Panc1 (cell line): ENCODE data around the gene UCN3. TPM values are rescaled to one million over a fixed set of nuclear protein-coding genes. Genes with fewer than 3 reads are reported as not detected.

Experiments used
- ATAC-seq: fragments of 200-7000 bp; cut with Tn5 transposase; 2 replicates; pipeline ENCODE4 v1.9.1; 2020; ENCODE audit warnings: mild to moderate bottlenecking, moderate library complexity
- BruUV-seq: library from RNA; stranded (reverse); fragments of 400-500 nt; replicated peaks from 2 replicates; lab custom pipeline; 2021; lab: Mats Ljungman, UMichigan
- CTCF ChIA-PET: fragments of 300-600 bp; sonication (Branson Sonifier 250); formaldehyde crosslinking; loops from one replicate; lab custom pipeline; 2022; ENCODE audit warnings: antibody characterized with exemption; lab: Charles Lee
- POLR2A ChIA-PET: fragments of 300-600 bp; sonication (Branson Sonifier 250); formaldehyde crosslinking; loops from one replicate; lab custom pipeline; 2022; ENCODE audit warnings: antibody characterized with exemption; lab: Charles Lee
- DNase-seq: peaks from one replicate; pipeline ENCODE4 v3.0.0-alpha.2; 2010; ENCODE audit warnings: low read depth, low spot score
- H3K27ac ChIP-seq: 2 replicates; pipeline ENCODE4 v1.5.1; 2011; ENCODE audit warnings: mild to moderate bottlenecking, low read length, inconsistent platforms
- H3K27me3 ChIP-seq: fragments of 200-500 bp; sonication (Bioruptor generic); 2 replicates; pipeline ENCODE4 v1.6.0; 2014; ENCODE audit warnings: low read length, inconsistent platforms; ENCODE audit not compliant: control insufficient read depth, insufficient read depth
- H3K36me3 ChIP-seq: fragments of 200-500 bp; sonication (Bioruptor generic); 2 replicates; pipeline ENCODE4 v1.5.1; 2014; ENCODE audit warnings: inconsistent platforms, mild to moderate bottlenecking, low read length, moderate library complexity; ENCODE audit not compliant: control insufficient read depth, insufficient read depth
- H3K4me1 ChIP-seq: 2 replicates; pipeline ENCODE4 v1.5.1; 2011; ENCODE audit warnings: inconsistent platforms, mild to moderate bottlenecking, low read length, moderate library complexity; ENCODE audit not compliant: control insufficient read depth, insufficient read depth
- H3K4me3 ChIP-seq, 2 experiments: 2 replicates each; pipeline ENCODE4 v1.5.1; 2011 to 2012; ENCODE audit warnings: low read depth in 2 of 2, low read length in 2 of 2, mild to moderate bottlenecking in 2 of 2, inconsistent platforms in 1 of 2, moderate library complexity in 1 of 2
- H3K9me3 ChIP-seq: fragments of 200-500 bp; sonication (Bioruptor generic); 2 replicates; pipeline ENCODE4 v1.5.1; 2014; ENCODE audit warnings: low read depth, mild to moderate bottlenecking, inconsistent platforms, low read length, moderate library complexity; ENCODE audit not compliant: control insufficient read depth, insufficient read depth
- CTCF ChIP-seq: fragments of 450-650 bp; IDR thresholded peaks from 2 replicates; pipeline ENCODE4 v1.5.1; 2017; ENCODE audit warnings: mild to moderate bottlenecking
- POLR2AphosphoS5 ChIP-seq: IDR thresholded peaks from 2 replicates; pipeline ENCODE4 v1.6.1; 2012; ENCODE audit warnings: mild to moderate bottlenecking, low read depth, low read length, moderate library complexity
- REST ChIP-seq, 2 experiments: IDR thresholded peaks; 2 replicates each; pipeline ENCODE4 v1.6.1; 2011 to 2012; ENCODE audit warnings: low read depth in 2 of 2, control low read depth in 1 of 2, low read length in 1 of 2, mild to moderate bottlenecking in 1 of 2, moderate library complexity in 1 of 2; ENCODE audit not compliant: insufficient read depth in 1 of 2
- SIN3A ChIP-seq: IDR thresholded peaks from 2 replicates; pipeline ENCODE4 v1.6.1; 2012; ENCODE audit warnings: low read depth, mild to moderate bottlenecking, low read length, moderate library complexity, borderline replicate concordance; ENCODE audit not compliant: insufficient read depth
- TCF7L2 ChIP-seq: IDR thresholded peaks from 2 replicates; pipeline ENCODE4 v1.6.1; 2011; ENCODE audit warnings: mild to moderate bottlenecking, low read depth, low read length, inconsistent platforms
- in situ Hi-C: cut with HindIII; loops from 2 replicates; pipeline ENCODE4 v1.10.0; 2016; ENCODE audit warnings: low sequenced_read_pairs, low pct_unique_long_range_greater_than_20kb
- intact Hi-C: fragments of 100-400 bp; cut with micrococcal nuclease; formaldehyde crosslinking; loops from one replicate; pipeline ENCODE4 v1.10.0; 2022; ENCODE audit not compliant: unreplicated experiment
- total RNA-seq: library from RNA; stranded (reverse); gene quantifications from one replicate; pipeline ENCODE4 v1.2.1, GENCODE V29; 2021; ENCODE audit not compliant: unreplicated experiment

The UCN3 gene
- total RNA-seq, 1 experiment from 2014 or later = not detected

- intact Hi-C loops (no loop called here), in situ Hi-C loops (no loop called here)
- no peak overlapping the region for H3K27ac ChIP-seq
- no peak for ATAC-seq
- H3K4me1 ChIP-seq = no peaks in the 10 kb centered on the region
- ChIA-PET CTCF (no interaction called here), POLR2A (no interaction called here)
- H3K27me3 ChIP-seq = no peaks in the 10 kb centered on the region; the same call in 1 of the 2 replicates
- H3K36me3 ChIP-seq = no peaks in the 10 kb centered on the region
- H3K4me3 ChIP-seq = no peak overlapping the region
- no TSS peak for BruUV-seq
- no peak for DNase-seq
- H3K9me3 ChIP-seq = no peaks in the 10 kb centered on the region
- TF ChIP-seq CTCF = no peak
- no peak for TF ChIP-seq TCF7L2
- TF ChIP-seq POLR2AphosphoS5 = no peak
- TF ChIP-seq REST (IDR thresholded peaks at IDR 0.05; ENCODE audit: insufficient read depth in 1 of 2, low read depth in 2 of 2, low read length in 1 of 2) = no peak
- no peak for TF ChIP-seq SIN3A
These were observed 1.2 kb downstream of the UCN3 start for GRCh38 chr10:5365928-5366327.

GRCh38 chr10:5369362-5370158, 4.8 kb downstream of the UCN3 start:
- Histone ChIP-seq H3K4me3 (no peak overlapping the region), H3K4me1 (no peaks in the 10 kb centered on the region), H3K27ac (no peak overlapping the region), H3K9me3 (no peaks in the 10 kb centered on the region), H3K27me3 (no peaks in the 10 kb centered on the region; the same call in 1 of the 2 replicates), H3K36me3 (no peaks in the 10 kb centered on the region)
- BruUV-seq = no TSS peak
- DNase-seq (no peak), ATAC-seq (no peak)
- in situ Hi-C loops = no loop called here
- intact Hi-C loops = no loop called here
- CTCF ChIA-PET = no interaction called here
- TF ChIP-seq TCF7L2 = no peak
- TF ChIP-seq POLR2AphosphoS5 = no peak
- no peak for TF ChIP-seq REST (IDR thresholded peaks at IDR 0.05; ENCODE audit: insufficient read depth in 1 of 2, low read depth in 2 of 2, low read length in 1 of 2)
- no peak for TF ChIP-seq CTCF
- no peak for TF ChIP-seq SIN3A
- POLR2A ChIA-PET = no interaction called here
